HL-60 (cell line): Measurements from ENCODE around the gene CEACAM3.

ENCODE experiments used
- DNase-seq, 2 experiments: peaks; one replicate each; pipeline ENCODE4 v3.0.0-alpha.2; 2010 to 2020; ENCODE audit warnings: low read depth in 1 of 2, low spot score in 1 of 2
- H3K27ac ChIP-seq: fragments of 250-450 bp; sonication (Bioruptor Pico); replicated peaks from 2 replicates; pipeline ENCODE4 v1.5.1; 2020; ENCODE audit warnings: mild to moderate bottlenecking, moderate library complexity
- H3K27me3 ChIP-seq: fragments of 250-450 bp; sonication (Bioruptor Pico); 2 replicates; pipeline ENCODE4 v1.5.1; 2021; ENCODE audit warnings: mild to moderate bottlenecking, moderate library complexity; ENCODE audit not compliant: insufficient read depth, poor library complexity, severe bottlenecking
- H3K4me3 ChIP-seq: replicated peaks from 2 replicates; pipeline ENCODE4 v1.5.1; 2011; ENCODE audit warnings: mild to moderate bottlenecking, control low read depth, low read length; ENCODE audit not compliant: insufficient read depth
- GABPA ChIP-seq: IDR thresholded peaks from 2 replicates; pipeline ENCODE4 v1.6.1; 2012; ENCODE audit warnings: low read depth
- POLR2AphosphoS5 ChIP-seq: IDR thresholded peaks from 2 replicates; pipeline ENCODE4 v1.6.1; 2012; ENCODE audit warnings: low read depth
- SPI1 ChIP-seq: IDR thresholded peaks from 2 replicates; pipeline ENCODE4 v1.6.1; 2012; ENCODE audit warnings: low read depth, mild to moderate bottlenecking, borderline replicate concordance
- TF ChIP-seq, protein P1 (sequence below): IDR thresholded peaks from one replicate; pipeline ENCODE4 v1.5.1; 2011; ENCODE audit warnings: low read length, control low read depth, inconsistent platforms; ENCODE audit not compliant: insufficient read depth
- TF ChIP-seq, protein P2 (sequence below): IDR thresholded peaks from 2 replicates; pipeline ENCODE4 v1.6.1; 2012; ENCODE audit warnings: low read depth; ENCODE audit not compliant: insufficient replicate concordance

CEACAM3 gene

GRCh38 chr19:41774515-41774980 lies 21.8 kb upstream of the CEACAM3 start:
- no peaks in the 10 kb centered on the region for H3K27me3 ChIP-seq
- H3K4me3 ChIP-seq, result no peak overlapping the region
- H3K27ac ChIP-seq, result no peak overlapping the region
- DNase-seq, result no peak
- TF ChIP-seq SPI1 (no peak), POLR2AphosphoS5 (no peak), GABPA (no peak)
- TF ChIP-seq, protein P1, sequence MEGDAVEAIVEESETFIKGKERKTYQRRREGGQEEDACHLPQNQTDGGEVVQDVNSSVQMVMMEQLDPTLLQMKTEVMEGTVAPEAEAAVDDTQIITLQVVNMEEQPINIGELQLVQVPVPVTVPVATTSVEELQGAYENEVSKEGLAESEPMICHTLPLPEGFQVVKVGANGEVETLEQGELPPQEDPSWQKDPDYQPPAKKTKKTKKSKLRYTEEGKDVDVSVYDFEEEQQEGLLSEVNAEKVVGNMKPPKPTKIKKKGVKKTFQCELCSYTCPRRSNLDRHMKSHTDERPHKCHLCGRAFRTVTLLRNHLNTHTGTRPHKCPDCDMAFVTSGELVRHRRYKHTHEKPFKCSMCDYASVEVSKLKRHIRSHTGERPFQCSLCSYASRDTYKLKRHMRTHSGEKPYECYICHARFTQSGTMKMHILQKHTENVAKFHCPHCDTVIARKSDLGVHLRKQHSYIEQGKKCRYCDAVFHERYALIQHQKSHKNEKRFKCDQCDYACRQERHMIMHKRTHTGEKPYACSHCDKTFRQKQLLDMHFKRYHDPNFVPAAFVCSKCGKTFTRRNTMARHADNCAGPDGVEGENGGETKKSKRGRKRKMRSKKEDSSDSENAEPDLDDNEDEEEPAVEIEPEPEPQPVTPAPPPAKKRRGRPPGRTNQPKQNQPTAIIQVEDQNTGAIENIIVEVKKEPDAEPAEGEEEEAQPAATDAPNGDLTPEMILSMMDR, result no peak
- TF ChIP-seq, protein P2, sequence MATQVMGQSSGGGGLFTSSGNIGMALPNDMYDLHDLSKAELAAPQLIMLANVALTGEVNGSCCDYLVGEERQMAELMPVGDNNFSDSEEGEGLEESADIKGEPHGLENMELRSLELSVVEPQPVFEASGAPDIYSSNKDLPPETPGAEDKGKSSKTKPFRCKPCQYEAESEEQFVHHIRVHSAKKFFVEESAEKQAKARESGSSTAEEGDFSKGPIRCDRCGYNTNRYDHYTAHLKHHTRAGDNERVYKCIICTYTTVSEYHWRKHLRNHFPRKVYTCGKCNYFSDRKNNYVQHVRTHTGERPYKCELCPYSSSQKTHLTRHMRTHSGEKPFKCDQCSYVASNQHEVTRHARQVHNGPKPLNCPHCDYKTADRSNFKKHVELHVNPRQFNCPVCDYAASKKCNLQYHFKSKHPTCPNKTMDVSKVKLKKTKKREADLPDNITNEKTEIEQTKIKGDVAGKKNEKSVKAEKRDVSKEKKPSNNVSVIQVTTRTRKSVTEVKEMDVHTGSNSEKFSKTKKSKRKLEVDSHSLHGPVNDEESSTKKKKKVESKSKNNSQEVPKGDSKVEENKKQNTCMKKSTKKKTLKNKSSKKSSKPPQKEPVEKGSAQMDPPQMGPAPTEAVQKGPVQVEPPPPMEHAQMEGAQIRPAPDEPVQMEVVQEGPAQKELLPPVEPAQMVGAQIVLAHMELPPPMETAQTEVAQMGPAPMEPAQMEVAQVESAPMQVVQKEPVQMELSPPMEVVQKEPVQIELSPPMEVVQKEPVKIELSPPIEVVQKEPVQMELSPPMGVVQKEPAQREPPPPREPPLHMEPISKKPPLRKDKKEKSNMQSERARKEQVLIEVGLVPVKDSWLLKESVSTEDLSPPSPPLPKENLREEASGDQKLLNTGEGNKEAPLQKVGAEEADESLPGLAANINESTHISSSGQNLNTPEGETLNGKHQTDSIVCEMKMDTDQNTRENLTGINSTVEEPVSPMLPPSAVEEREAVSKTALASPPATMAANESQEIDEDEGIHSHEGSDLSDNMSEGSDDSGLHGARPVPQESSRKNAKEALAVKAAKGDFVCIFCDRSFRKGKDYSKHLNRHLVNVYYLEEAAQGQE, result no peak

- DNase-seq, result no peak
- H3K4me3 ChIP-seq, result no peak overlapping the region
- no peak overlapping the region for H3K27ac ChIP-seq
- TF ChIP-seq SPI1 (no peak), POLR2AphosphoS5 (no peak), GABPA (no peak)
- TF ChIP-seq, protein P2, result no peak
- TF ChIP-seq, protein P1, result no peak
- no peaks in the 10 kb centered on the region for H3K27me3 ChIP-seq
These were observed 19.7 kb upstream of the CEACAM3 start for GRCh38 chr19:41776700-41777099.

DNA sequence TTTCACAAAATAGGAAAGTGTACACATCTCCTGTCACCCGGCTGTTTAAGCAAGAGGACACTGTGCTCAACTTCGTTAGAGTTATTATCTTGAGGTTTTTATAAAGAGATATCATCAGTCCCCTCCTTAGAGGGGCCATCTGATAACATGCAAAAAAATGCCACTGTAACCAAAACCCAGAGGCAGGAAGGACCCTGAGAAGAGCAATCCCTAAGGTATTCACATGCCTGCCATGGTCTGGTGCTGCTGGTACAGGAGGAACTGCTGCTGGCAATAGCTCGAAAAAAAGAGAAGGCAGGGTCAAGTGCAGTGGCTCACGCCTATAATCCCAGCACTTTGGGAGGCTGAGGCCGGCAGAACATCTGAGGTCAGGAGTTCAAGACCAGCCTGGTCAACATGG lies 12.8 kb upstream of the CEACAM3 start:
- TF ChIP-seq, protein P1, result no peak
- TF ChIP-seq POLR2AphosphoS5, result no peak
- no peak for TF ChIP-seq GABPA
- TF ChIP-seq SPI1, result peak; percentile 66; the same call in 1 of the 2 replicates
- TF ChIP-seq, protein P2, result no peak
- peak overlapping the region; percentile 95 for H3K27ac ChIP-seq
- H3K4me3 ChIP-seq, result no peak overlapping the region
- no peaks in the 10 kb centered on the region for H3K27me3 ChIP-seq
- peak in 1 of 2 experiments; percentile 63 for DNase-seq
